A673 (cell line): ENCODE measurements around the gene INAFM2. TPM values are rescaled to one million over a fixed set of nuclear protein-coding genes. Genes with fewer than 3 reads are reported as not detected.

ENCODE experiments used
- BruUV-seq: library from RNA; stranded (reverse); fragments of 400-500 nt; replicated peaks from 2 replicates; lab custom pipeline; 2021; lab: Mats Ljungman, UMichigan
- CTCF ChIA-PET: fragments of 300-600 bp; sonication (Branson Sonifier 250); formaldehyde crosslinking; loops from one replicate; lab custom pipeline; 2022; ENCODE audit warnings: antibody characterized with exemption; lab: Charles Lee
- POLR2A ChIA-PET: fragments of 300-600 bp; sonication (Branson Sonifier 250); formaldehyde crosslinking; loops from one replicate; lab custom pipeline; 2022; ENCODE audit warnings: antibody characterized with exemption; ENCODE audit not compliant: low non-redundant PET; lab: Charles Lee
- DNase-seq: peaks from one replicate; pipeline ENCODE4 v3.0.0-alpha.2; 2015; ENCODE audit warnings: low spot score
- H3K27ac ChIP-seq: fragments of 200-600 bp; sonication (generic); 2 replicates; pipeline ENCODE4 v1.5.1; 2016; ENCODE audit warnings: mixed run types, low read depth, mild to moderate bottlenecking, mixed read lengths, antibody characterized with exemption, low read length; ENCODE audit not compliant: poor library complexity, severe bottlenecking
- H3K27me3 ChIP-seq: fragments of 200-600 bp; sonication (generic); replicated peaks from 2 replicates; pipeline ENCODE4 v1.6.1; 2017; ENCODE audit warnings: mixed run types, low read depth, mild to moderate bottlenecking, mixed read lengths, antibody characterized with exemption, low read length; ENCODE audit not compliant: insufficient read depth, poor library complexity
- H3K36me3 ChIP-seq: fragments of 200-600 bp; sonication (generic); 2 replicates; pipeline ENCODE4 v1.6.1; 2016; ENCODE audit warnings: mixed run types, mild to moderate bottlenecking, mixed read lengths, antibody characterized with exemption, low read length; ENCODE audit not compliant: insufficient read depth, poor library complexity, severe bottlenecking
- H3K4me1 ChIP-seq: fragments of 200-600 bp; sonication (generic); 2 replicates; pipeline ENCODE4 v1.6.1; 2017; ENCODE audit warnings: mixed run types, mild to moderate bottlenecking, mixed read lengths, antibody characterized with exemption, low read length; ENCODE audit not compliant: insufficient read depth, poor library complexity, severe bottlenecking
- H3K4me3 ChIP-seq: fragments of 200-600 bp; sonication (generic); 2 replicates; pipeline ENCODE4 v1.5.1; 2016; ENCODE audit warnings: low read depth, mixed run types, mild to moderate bottlenecking, mixed read lengths, low read length; ENCODE audit not compliant: poor library complexity, severe bottlenecking
- H3K9me3 ChIP-seq: fragments of 200-600 bp; sonication (generic); 2 replicates; pipeline ENCODE4 v1.6.1; 2016; ENCODE audit warnings: mixed run types, low read depth, mild to moderate bottlenecking, mixed read lengths, antibody characterized with exemption, low read length; ENCODE audit not compliant: poor library complexity, severe bottlenecking
- EZH2 ChIP-seq: fragments of 200-600 bp; sonication (generic); IDR thresholded peaks from 2 replicates; pipeline ENCODE4 v1.6.1; 2017; ENCODE audit warnings: borderline replicate concordance, low read depth, mild to moderate bottlenecking, mixed read lengths, antibody characterized with exemption, low read length; ENCODE audit not compliant: poor library complexity, severe bottlenecking
- intact Hi-C: fragments of 100-400 bp; cut with micrococcal nuclease; formaldehyde crosslinking; loops from one replicate; pipeline ENCODE4 v1.10.0; 2022; ENCODE audit not compliant: unreplicated experiment
- total RNA-seq: library from RNA; stranded (reverse); gene quantifications from 2 replicates; pipeline ENCODE4 v1.2.3, GENCODE V29; 2021
- TF ChIP-seq, protein P1 (sequence below): fragments of 300-800, 200-600 bp; sonication (generic); conservative IDR thresholded peaks from 2 replicates; pipeline ENCODE4 v1.5.1; 2017; ENCODE audit warnings: low read depth, mild to moderate bottlenecking, antibody characterized with exemption, low read length, moderate library complexity, mixed read lengths

Gene INAFM2
- total RNA-seq, 1 experiment from 2014 or later, result 14.5 TPM

DNA sequence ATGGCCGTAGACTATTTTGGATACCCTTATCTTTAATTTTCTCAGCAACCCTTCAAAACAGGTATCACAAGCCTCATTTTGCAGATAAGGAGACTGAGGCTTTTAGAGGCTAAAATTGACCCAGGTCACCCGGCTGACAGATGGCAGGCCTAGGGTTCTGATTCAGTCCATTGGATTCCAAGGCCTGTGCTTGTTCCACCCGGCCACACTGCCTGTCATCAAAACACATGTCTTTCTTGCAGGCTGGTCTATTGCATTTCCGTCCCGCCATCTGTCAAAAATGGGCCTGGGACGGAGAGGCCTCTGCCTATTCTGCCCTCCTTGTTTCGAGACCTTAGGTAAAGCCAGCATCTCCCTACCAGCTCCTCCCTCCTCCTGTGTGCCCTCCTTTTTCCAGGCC lies 8.1 kb downstream of the INAFM2 start:
- no TSS peak for BruUV-seq
- Histone ChIP-seq H3K27ac (no peak overlapping the region), H3K36me3 (no peaks in the 10 kb centered on the region), H3K4me3 (no peak overlapping the region), H3K27me3 (no peaks in the 10 kb centered on the region), H3K4me1 (peaks cover 45% of the 10 kb centered on the region), H3K9me3 (no peaks in the 10 kb centered on the region)
- CTCF ChIA-PET, result interaction anchor here (0.7 kb wide), 1 partner anchor 487 kb away, joined by 3 read pairs; no protein-coding TSS in a partner anchor
- TF ChIP-seq, protein P1, sequence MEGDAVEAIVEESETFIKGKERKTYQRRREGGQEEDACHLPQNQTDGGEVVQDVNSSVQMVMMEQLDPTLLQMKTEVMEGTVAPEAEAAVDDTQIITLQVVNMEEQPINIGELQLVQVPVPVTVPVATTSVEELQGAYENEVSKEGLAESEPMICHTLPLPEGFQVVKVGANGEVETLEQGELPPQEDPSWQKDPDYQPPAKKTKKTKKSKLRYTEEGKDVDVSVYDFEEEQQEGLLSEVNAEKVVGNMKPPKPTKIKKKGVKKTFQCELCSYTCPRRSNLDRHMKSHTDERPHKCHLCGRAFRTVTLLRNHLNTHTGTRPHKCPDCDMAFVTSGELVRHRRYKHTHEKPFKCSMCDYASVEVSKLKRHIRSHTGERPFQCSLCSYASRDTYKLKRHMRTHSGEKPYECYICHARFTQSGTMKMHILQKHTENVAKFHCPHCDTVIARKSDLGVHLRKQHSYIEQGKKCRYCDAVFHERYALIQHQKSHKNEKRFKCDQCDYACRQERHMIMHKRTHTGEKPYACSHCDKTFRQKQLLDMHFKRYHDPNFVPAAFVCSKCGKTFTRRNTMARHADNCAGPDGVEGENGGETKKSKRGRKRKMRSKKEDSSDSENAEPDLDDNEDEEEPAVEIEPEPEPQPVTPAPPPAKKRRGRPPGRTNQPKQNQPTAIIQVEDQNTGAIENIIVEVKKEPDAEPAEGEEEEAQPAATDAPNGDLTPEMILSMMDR, result no peak
- no peak for TF ChIP-seq EZH2
- no peak for DNase-seq
- intact Hi-C loops, result no loop called here
- POLR2A ChIA-PET, result no interaction called here

DNA sequence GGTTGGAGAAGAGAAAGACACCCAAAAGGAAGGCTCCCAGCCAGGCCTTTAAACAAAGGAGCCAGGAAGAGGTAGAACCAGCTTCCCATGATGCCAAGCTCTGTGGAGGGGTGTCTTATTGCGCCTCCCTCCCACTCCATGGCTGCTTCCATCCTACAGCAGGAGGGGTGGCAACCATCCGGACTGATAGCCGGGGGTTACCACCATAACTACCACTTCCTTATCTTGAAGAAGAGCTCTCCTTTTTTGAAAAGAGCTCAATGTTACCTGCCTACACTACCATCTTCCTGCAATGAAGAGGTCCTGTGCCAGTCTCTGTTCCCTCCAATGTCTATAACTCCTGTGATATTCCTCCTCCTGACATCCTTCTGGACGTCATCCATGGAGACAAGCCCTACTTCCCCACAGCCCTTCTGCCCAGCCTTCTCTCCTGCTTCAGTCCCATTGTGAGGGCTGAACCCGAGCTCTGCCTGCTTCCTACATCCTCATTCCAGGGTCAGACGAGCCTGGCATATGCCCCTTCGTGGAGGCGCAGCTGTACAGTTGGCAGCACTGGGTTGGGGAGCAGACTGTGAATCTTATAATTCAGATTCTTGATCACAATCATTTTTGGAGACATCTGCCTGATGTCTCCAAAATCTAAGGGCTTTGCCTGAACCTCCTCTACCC lies 8.8 kb downstream of the INAFM2 start:
- ChIA-PET CTCF (interaction anchor here (0.7 kb wide), 1 partner anchor 486 kb away, joined by 3 read pairs; no protein-coding TSS in a partner anchor), POLR2A (no interaction called here)
- no peaks in the 10 kb centered on the region for H3K27me3 ChIP-seq
- peaks cover 45% of the 10 kb centered on the region for H3K4me1 ChIP-seq
- H3K27ac ChIP-seq, result no peak overlapping the region
- no peak overlapping the region for H3K4me3 ChIP-seq
- intact Hi-C loops, result no loop called here
- no peaks in the 10 kb centered on the region for H3K9me3 ChIP-seq
- H3K36me3 ChIP-seq, result no peaks in the 10 kb centered on the region
- DNase-seq, result no peak
- BruUV-seq, result no TSS peak
- no peak for TF ChIP-seq EZH2
- TF ChIP-seq, protein P1, result no peak

DNA sequence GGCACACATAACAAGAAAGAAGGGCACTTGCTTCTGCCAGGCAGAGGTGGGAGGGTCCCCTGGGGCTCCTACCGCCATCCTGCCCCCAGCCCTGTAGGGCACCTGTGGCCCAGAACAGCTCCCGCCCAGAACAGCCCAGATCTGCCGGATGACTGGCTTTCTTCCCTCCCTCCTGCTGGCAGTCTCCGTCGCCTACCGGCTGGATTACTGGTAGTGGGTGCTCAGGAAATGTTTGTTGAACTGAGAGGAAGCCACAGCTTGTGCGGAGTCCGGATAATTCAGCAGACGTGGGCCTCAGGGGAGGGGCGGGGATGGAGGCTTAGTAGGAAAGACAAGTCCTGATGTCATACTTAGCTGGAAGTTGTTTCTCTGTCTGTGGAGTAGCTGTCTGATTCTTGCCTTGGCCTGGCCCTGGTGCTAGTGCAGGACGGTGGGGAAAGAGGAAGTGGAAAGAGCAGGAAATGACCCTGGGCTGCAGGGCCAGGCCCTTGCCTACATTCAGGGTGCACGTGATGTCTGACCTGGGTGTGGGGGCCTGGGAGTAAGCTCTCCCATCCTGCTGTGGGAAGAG lies 10.5 kb downstream of the INAFM2 start:
- DNase-seq, result peak; percentile 93
- Histone ChIP-seq H3K27ac (peak overlapping the region; percentile 78), H3K27me3 (no peaks in the 10 kb centered on the region), H3K4me3 (no peak overlapping the region), H3K9me3 (no peaks in the 10 kb centered on the region), H3K36me3 (no peaks in the 10 kb centered on the region), H3K4me1 (peaks cover 53% of the 10 kb centered on the region)
- ChIA-PET CTCF (interaction anchor here (0.9 to 2.2 kb wide), 2 partner anchors 9 to 10 kb away, joined by 5 to 6 read pairs; no protein-coding TSS in a partner anchor), POLR2A (no interaction called here)
- intact Hi-C loops, result no loop called here
- BruUV-seq, result no TSS peak
- no peak for TF ChIP-seq EZH2
- TF ChIP-seq, protein P1, result no peak
